IMR-90 (cell line): ENCODE data around the gene ZNF670.

Experiments
- BHLHE40 ChIP-seq: fragments of 150-350 bp; IDR thresholded peaks from 2 replicates; pipeline ENCODE4 v1.6.1; 2016; ENCODE audit warnings: mild to moderate bottlenecking, low read depth, low read length
- CHD1 ChIP-seq: IDR thresholded peaks from 2 replicates; pipeline ENCODE4 v1.6.1; 2012; ENCODE audit warnings: low read depth, low read length, improper control_type of control experiment
- ELK1 ChIP-seq: fragments of 150-350 bp; IDR thresholded peaks from 2 replicates; pipeline ENCODE4 v1.6.1; 2016; ENCODE audit warnings: low read depth, mild to moderate bottlenecking, low read length, moderate library complexity, borderline replicate concordance
- FOS ChIP-seq: fragments of 150-350 bp; IDR thresholded peaks from 2 replicates; pipeline ENCODE4 v1.6.1; 2016; ENCODE audit warnings: low read depth, low read length
- MAFK ChIP-seq: IDR thresholded peaks from 2 replicates; pipeline ENCODE4 v1.6.1; 2012; ENCODE audit warnings: low read depth, low read length, improper control_type of control experiment
- MAZ ChIP-seq: IDR thresholded peaks from 2 replicates; pipeline ENCODE4 v1.6.1; 2012; ENCODE audit warnings: low read depth, mild to moderate bottlenecking, low read length, improper control_type of control experiment, moderate library complexity, borderline replicate concordance
- MXI1 ChIP-seq: IDR thresholded peaks from 2 replicates; pipeline ENCODE4 v1.6.1; 2012; ENCODE audit warnings: low read depth, mild to moderate bottlenecking, low read length, moderate library complexity, borderline replicate concordance
- NFE2L2 ChIP-seq: fragments of 150-350 bp; IDR thresholded peaks from 2 replicates; pipeline ENCODE4 v1.6.1; 2016; ENCODE audit warnings: low read depth, mild to moderate bottlenecking, low read length
- POLR2A ChIP-seq: IDR thresholded peaks from 2 replicates; pipeline ENCODE4 v1.6.1; 2012; ENCODE audit warnings: mild to moderate bottlenecking, low read depth, low read length
- RAD21 ChIP-seq: IDR thresholded peaks from 2 replicates; pipeline ENCODE4 v1.6.1; 2012; ENCODE audit warnings: low read length, improper control_type of control experiment
- RCOR1 ChIP-seq: IDR thresholded peaks from 2 replicates; pipeline ENCODE4 v1.6.1; 2012; ENCODE audit warnings: mild to moderate bottlenecking, low read length, improper control_type of control experiment; ENCODE audit not compliant: insufficient replicate concordance
- SMC3 ChIP-seq: fragments of 150-350 bp; IDR thresholded peaks from 2 replicates; pipeline ENCODE4 v1.6.1; 2016; ENCODE audit warnings: low read depth, mild to moderate bottlenecking, antibody characterized with exemption, low read length, moderate library complexity
- TF ChIP-seq, protein P1 (sequence below): conservative IDR thresholded peaks from 2 replicates; pipeline ENCODE4 v1.5.1; 2012; ENCODE audit warnings: mild to moderate bottlenecking, low read depth, low read length, improper control_type of control experiment
- TF ChIP-seq, protein P2 (sequence below): fragments of 150-350 bp; IDR thresholded peaks from 2 replicates; pipeline ENCODE4 v1.6.1; 2017; ENCODE audit warnings: mild to moderate bottlenecking, antibody characterized with exemption, low read length, low read depth

GRCh38 chr1:247111700-247112478 is 33.3 kb upstream of the ZNF670 start:
- TF ChIP-seq, protein P1, sequence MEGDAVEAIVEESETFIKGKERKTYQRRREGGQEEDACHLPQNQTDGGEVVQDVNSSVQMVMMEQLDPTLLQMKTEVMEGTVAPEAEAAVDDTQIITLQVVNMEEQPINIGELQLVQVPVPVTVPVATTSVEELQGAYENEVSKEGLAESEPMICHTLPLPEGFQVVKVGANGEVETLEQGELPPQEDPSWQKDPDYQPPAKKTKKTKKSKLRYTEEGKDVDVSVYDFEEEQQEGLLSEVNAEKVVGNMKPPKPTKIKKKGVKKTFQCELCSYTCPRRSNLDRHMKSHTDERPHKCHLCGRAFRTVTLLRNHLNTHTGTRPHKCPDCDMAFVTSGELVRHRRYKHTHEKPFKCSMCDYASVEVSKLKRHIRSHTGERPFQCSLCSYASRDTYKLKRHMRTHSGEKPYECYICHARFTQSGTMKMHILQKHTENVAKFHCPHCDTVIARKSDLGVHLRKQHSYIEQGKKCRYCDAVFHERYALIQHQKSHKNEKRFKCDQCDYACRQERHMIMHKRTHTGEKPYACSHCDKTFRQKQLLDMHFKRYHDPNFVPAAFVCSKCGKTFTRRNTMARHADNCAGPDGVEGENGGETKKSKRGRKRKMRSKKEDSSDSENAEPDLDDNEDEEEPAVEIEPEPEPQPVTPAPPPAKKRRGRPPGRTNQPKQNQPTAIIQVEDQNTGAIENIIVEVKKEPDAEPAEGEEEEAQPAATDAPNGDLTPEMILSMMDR: no peak
- TF ChIP-seq MAFK: no peak
- TF ChIP-seq, protein P2, sequence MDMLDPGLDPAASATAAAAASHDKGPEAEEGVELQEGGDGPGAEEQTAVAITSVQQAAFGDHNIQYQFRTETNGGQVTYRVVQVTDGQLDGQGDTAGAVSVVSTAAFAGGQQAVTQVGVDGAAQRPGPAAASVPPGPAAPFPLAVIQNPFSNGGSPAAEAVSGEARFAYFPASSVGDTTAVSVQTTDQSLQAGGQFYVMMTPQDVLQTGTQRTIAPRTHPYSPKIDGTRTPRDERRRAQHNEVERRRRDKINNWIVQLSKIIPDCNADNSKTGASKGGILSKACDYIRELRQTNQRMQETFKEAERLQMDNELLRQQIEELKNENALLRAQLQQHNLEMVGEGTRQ: no peak
- TF ChIP-seq MXI1: no peak
- no peak for TF ChIP-seq SMC3
- no peak for TF ChIP-seq POLR2A
- no peak for TF ChIP-seq FOS
- no peak for TF ChIP-seq RCOR1
- no peak for TF ChIP-seq ELK1
- TF ChIP-seq MAZ: no peak; the same call in 1 of the 2 replicates
- TF ChIP-seq CHD1: no peak
- no peak for TF ChIP-seq RAD21
- TF ChIP-seq NFE2L2: no peak
- no peak for TF ChIP-seq BHLHE40
